CD4-positive, alpha-beta T cell treated with Interleukin-4 for 4 hours (primary cell): Measurements from ENCODE around the gene GALNT6.

ENCODE experiments used
- DNase-seq: peaks from one replicate; pipeline ENCODE4 v3.0.0-alpha.2; 2020

The GALNT6 gene

GRCh38 chr12:51381226-51382079 is 9.8 kb downstream of the GALNT6 start:
- DNase-seq: no peak

- no peak for DNase-seq
Measured at GRCh38 chr12:51379571-51379970, 11.6 kb downstream of the GALNT6 start.

- no peak for DNase-seq
Measured at GRCh38 chr12:51378749-51379148, 12.5 kb downstream of the GALNT6 start.

- DNase-seq: no peak
Measured at GRCh38 chr12:51377099-51377984, 13.9 kb downstream of the GALNT6 start.

GRCh38 chr12:51374856-51375255 is 16.4 kb downstream of the GALNT6 start:
- DNase-seq: no peak

- DNase-seq: no peak
Measured at GRCh38 chr12:51374361-51374760, 16.8 kb downstream of the GALNT6 start.

GRCh38 chr12:51373187-51373586 is 18.0 kb downstream of the GALNT6 start:
- DNase-seq: no peak

GRCh38 chr12:51372021-51372420 is 19.2 kb downstream of the GALNT6 start:
- no peak for DNase-seq

GRCh38 chr12:51371295-51371953 is 19.8 kb downstream of the GALNT6 start:
- no peak for DNase-seq

- no peak for DNase-seq
Measured at GRCh38 chr12:51370667-51371066, 20.5 kb downstream of the GALNT6 start.

GRCh38 chr12:51369581-51369980 is 21.6 kb downstream of the GALNT6 start:
- DNase-seq: no peak

GRCh38 chr12:51368640-51369517 is 22.3 kb downstream of the GALNT6 start:
- DNase-seq: peak; percentile 89

GRCh38 chr12:51365276-51365675 is 25.9 kb downstream of the GALNT6 start:
- DNase-seq: no peak

GRCh38 chr12:51364001-51364400 is 27.2 kb downstream of the GALNT6 start:
- DNase-seq: no peak

- DNase-seq: no peak
Measured at GRCh38 chr12:51362747-51363342, 28.4 kb downstream of the GALNT6 start.

GRCh38 chr12:51362307-51362706 is 28.9 kb downstream of the GALNT6 start:
- DNase-seq: no peak

GRCh38 chr12:51361161-51362016 is 29.8 kb downstream of the GALNT6 start:
- DNase-seq: no peak

GRCh38 chr12:51360315-51360714 is 30.9 kb downstream of the GALNT6 start:
- DNase-seq: no peak

- no peak for DNase-seq
Measured at GRCh38 chr12:51359851-51360250, 31.4 kb downstream of the GALNT6 start.

GRCh38 chr12:51358496-51358895 is 32.7 kb downstream of the GALNT6 start:
- DNase-seq: no peak
